Astrocyte (in vitro differentiated cells and primary cell): ENCODE results near the gene NUP133.

Experiments used
- EZH2 ChIP-seq: IDR thresholded peaks from 2 replicates; pipeline ENCODE4 v1.6.1; 2012; ENCODE audit warnings: mild to moderate bottlenecking, low read length, inconsistent platforms; ENCODE audit not compliant: insufficient read depth
- TF ChIP-seq, protein P1 (sequence below): IDR thresholded peaks from 2 replicates; pipeline ENCODE4 v1.5.1; 2011; ENCODE audit warnings: low read depth, mild to moderate bottlenecking, inconsistent platforms, low read length, moderate library complexity; ENCODE audit not compliant: insufficient read depth

DNA sequence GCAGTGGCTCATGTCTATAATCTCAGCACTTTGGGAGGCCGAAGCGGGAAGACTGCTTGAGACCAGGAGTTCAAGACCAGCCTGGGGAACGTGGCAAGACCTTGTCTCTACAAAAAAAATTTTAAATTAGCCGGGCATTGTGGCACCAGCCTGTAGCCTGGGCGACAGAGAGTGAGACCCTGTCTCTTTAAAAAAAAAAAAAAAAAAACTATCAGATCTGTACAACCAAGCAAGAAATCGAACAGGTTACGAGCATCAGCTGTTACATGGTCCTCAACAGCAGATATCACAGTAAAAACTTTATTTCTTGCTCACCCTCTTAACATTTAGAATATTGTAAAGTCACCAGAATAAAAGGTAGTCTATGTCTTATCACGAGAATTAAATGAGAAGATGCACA, 1.5 kb downstream of the NUP133 start:
- TF ChIP-seq, protein P1, sequence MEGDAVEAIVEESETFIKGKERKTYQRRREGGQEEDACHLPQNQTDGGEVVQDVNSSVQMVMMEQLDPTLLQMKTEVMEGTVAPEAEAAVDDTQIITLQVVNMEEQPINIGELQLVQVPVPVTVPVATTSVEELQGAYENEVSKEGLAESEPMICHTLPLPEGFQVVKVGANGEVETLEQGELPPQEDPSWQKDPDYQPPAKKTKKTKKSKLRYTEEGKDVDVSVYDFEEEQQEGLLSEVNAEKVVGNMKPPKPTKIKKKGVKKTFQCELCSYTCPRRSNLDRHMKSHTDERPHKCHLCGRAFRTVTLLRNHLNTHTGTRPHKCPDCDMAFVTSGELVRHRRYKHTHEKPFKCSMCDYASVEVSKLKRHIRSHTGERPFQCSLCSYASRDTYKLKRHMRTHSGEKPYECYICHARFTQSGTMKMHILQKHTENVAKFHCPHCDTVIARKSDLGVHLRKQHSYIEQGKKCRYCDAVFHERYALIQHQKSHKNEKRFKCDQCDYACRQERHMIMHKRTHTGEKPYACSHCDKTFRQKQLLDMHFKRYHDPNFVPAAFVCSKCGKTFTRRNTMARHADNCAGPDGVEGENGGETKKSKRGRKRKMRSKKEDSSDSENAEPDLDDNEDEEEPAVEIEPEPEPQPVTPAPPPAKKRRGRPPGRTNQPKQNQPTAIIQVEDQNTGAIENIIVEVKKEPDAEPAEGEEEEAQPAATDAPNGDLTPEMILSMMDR: no peak
- no peak for TF ChIP-seq EZH2
